Chondrocyte (in vitro differentiated cells): ENCODE measurements around the gene MYO1D. TPM values are rescaled to one million over a fixed set of nuclear protein-coding genes. Genes with fewer than 3 reads are reported as not detected.

ENCODE experiments used
- DNase-seq: peaks from one replicate; pipeline ENCODE4 v3.0.0; 2021; ENCODE audit warnings: mixed read lengths, low spot score
- H3K27ac Mint-ChIP-seq: one replicate; pipeline ENCODE4 v1.8.0; 2021; ENCODE audit warnings: mild to moderate bottlenecking, moderate library complexity, mixed read lengths; ENCODE audit not compliant: unreplicated experiment
- H3K27me3 Mint-ChIP-seq: 2 replicates; pipeline ENCODE4 v1.8.0; 2021; ENCODE audit warnings: low read depth, mixed read lengths
- H3K36me3 Mint-ChIP-seq: 2 replicates; pipeline ENCODE4 v1.8.0; 2021; ENCODE audit warnings: low read depth, mixed read lengths
- H3K4me1 Mint-ChIP-seq: 2 replicates; pipeline ENCODE4 v1.8.0; 2021; ENCODE audit warnings: low read depth, mild to moderate bottlenecking, mixed read lengths
- H3K4me3 Mint-ChIP-seq: one replicate; pipeline ENCODE4 v1.8.0; 2021; ENCODE audit warnings: mild to moderate bottlenecking, moderate library complexity, mixed read lengths; ENCODE audit not compliant: unreplicated experiment
- H3K9me3 Mint-ChIP-seq: 2 replicates; pipeline ENCODE4 v1.8.0; 2021; ENCODE audit warnings: low read depth, mixed read lengths
- total RNA-seq: library from RNA; stranded (reverse); gene quantifications from 3 replicates; pipeline ENCODE4 v1.2.1, GENCODE V29; 2021
- TF ChIP-seq, protein P1 (sequence below): fragments of 200-600 bp; sonication (generic); IDR thresholded peaks from 2 replicates; pipeline ENCODE4 v1.5.0; 2021; ENCODE audit warnings: antibody characterized with exemption, mild to moderate bottlenecking, moderate library complexity

Gene MYO1D
- total RNA-seq, 1 donor from 2014 or later, result 107 TPM

DNA sequence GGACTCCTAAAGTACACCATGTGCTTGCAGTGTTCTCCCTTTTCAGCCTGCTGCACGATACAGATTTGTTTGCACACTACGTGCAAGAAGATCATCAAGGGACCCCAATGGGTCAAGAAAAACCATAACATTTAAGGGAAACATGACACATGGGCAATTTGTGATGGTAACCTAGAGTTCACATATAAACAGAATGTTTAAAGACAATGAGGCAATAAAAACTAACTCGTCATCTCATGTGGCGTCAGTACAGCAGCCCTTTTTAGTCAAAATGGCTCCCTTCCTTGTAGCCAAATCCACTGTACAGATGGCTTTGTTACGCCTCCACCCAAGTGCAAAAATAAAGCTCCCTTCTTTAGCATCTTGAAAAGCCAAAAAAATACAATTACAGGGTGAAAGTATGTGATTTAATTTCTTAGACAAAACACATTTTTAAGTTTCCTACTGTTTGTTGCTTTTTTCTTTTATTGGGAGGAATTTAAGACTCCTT is 216.4 kb downstream of the MYO1D start:
- DNase-seq, result no peak
- peaks cover 6% of the 10 kb centered on the region for H3K36me3 Mint-ChIP-seq
- H3K4me1 Mint-ChIP-seq, result peaks cover 18% of the 10 kb centered on the region
- TF ChIP-seq, protein P1, sequence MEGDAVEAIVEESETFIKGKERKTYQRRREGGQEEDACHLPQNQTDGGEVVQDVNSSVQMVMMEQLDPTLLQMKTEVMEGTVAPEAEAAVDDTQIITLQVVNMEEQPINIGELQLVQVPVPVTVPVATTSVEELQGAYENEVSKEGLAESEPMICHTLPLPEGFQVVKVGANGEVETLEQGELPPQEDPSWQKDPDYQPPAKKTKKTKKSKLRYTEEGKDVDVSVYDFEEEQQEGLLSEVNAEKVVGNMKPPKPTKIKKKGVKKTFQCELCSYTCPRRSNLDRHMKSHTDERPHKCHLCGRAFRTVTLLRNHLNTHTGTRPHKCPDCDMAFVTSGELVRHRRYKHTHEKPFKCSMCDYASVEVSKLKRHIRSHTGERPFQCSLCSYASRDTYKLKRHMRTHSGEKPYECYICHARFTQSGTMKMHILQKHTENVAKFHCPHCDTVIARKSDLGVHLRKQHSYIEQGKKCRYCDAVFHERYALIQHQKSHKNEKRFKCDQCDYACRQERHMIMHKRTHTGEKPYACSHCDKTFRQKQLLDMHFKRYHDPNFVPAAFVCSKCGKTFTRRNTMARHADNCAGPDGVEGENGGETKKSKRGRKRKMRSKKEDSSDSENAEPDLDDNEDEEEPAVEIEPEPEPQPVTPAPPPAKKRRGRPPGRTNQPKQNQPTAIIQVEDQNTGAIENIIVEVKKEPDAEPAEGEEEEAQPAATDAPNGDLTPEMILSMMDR, result no peak
- no peaks in the 10 kb centered on the region for H3K27me3 Mint-ChIP-seq
- no peak overlapping the region for H3K4me3 Mint-ChIP-seq
- H3K9me3 Mint-ChIP-seq, result no peaks in the 10 kb centered on the region
- no peak overlapping the region for H3K27ac Mint-ChIP-seq

- H3K4me3 Mint-ChIP-seq, result no peak overlapping the region
- TF ChIP-seq, protein P1, result peak; percentile 89
- H3K4me1 Mint-ChIP-seq, result peaks cover 15% of the 10 kb centered on the region
- DNase-seq, result no peak
- no peak overlapping the region for H3K27ac Mint-ChIP-seq
- no peaks in the 10 kb centered on the region for H3K9me3 Mint-ChIP-seq
- H3K27me3 Mint-ChIP-seq, result no peaks in the 10 kb centered on the region
- peaks cover 13% of the 10 kb centered on the region for H3K36me3 Mint-ChIP-seq
Measured at GRCh38 chr17:32659419-32659842, 217.5 kb downstream of the MYO1D start.

DNA sequence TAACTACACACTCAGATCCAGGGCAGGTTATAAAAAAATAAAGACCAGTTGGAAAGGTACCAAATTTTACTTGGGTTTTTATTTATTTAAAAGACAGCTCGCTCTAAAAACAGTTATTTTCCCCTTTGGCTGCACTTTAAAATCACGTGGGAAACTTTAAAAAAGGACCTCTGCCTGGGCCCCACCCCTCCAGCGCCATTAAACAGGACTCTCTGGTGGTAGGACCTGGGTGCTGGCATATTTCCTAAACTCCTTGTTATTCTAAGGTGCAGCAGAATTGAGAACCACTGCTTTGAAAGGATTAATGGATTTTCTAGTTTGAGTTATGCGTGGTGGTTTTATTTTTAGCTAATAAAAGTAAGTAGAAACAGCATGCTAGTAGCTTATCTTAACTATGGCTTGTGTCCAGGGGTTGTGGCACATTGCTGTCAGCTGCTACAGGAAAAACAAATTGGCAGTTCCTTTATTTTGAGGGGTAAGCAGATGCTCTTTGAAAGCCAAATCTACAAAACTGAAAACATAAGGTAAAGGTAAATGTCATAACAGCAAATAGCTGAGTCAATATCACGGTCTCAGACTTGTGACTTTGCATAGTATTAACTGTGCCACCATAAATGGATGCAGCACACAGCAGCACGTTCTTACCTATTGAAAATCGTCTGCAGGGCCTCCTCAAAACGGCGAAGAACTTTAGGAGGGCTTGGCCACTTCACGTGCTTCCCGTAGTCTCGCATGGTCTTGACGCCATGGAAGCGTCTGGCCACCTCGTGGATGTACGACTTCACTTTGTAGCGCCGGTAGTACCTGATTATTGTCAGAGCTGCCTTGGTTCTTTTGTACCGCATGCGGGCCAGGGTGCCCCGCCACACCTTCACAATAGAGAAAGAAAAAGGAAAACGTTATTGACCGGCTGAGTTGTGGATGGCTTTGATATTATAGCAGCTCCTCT is 218.2 kb downstream of the MYO1D start:
- H3K4me3 Mint-ChIP-seq, result no peak overlapping the region
- TF ChIP-seq, protein P1, result no peak
- H3K27me3 Mint-ChIP-seq, result no peaks in the 10 kb centered on the region

GRCh38 chr17:32656886-32657285 is 220.0 kb downstream of the MYO1D start:
- Mint-ChIP-seq H3K9me3 (no peaks in the 10 kb centered on the region), H3K4me3 (no peak overlapping the region), H3K27me3 (no peaks in the 10 kb centered on the region), H3K27ac (no peak overlapping the region), H3K36me3 (peaks cover 20% of the 10 kb centered on the region), H3K4me1 (peaks cover 15% of the 10 kb centered on the region)
- TF ChIP-seq, protein P1, result no peak
- no peak for DNase-seq

More for the DNA sequence above, 218.2 kb downstream of the MYO1D start:
- H3K4me1 Mint-ChIP-seq, result peaks cover 15% of the 10 kb centered on the region
- no peak overlapping the region for H3K27ac Mint-ChIP-seq
- H3K9me3 Mint-ChIP-seq, result no peaks in the 10 kb centered on the region
- DNase-seq, result no peak
- H3K36me3 Mint-ChIP-seq, result peaks cover 14% of the 10 kb centered on the region

DNA sequence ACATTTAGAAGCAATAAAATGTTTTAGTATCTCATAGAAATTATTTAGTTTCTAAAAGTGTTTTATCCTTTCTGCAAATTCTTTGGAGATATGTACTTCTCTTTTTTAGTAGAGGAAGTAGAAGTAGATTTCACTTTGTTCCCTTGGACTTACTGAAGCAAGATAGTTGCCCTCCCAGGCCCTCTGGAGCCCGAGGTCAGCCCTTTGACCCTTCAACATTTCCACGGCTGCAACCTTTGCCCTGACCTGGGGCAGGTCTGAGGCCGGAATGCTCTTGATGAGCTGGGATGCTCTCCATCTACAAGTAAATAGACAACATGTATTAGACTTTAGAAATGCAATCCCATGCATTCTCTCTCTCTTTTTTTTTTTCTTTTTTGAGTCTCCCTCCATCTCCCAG is 222.6 kb downstream of the MYO1D start:
- H3K9me3 Mint-ChIP-seq, result peaks cover 17% of the 10 kb centered on the region
- DNase-seq, result no peak
- peaks cover 7% of the 10 kb centered on the region for H3K4me1 Mint-ChIP-seq
- peaks cover 39% of the 10 kb centered on the region for H3K36me3 Mint-ChIP-seq
- H3K27me3 Mint-ChIP-seq, result no peaks in the 10 kb centered on the region
- H3K4me3 Mint-ChIP-seq, result no peak overlapping the region
- TF ChIP-seq, protein P1, result no peak
- no peak overlapping the region for H3K27ac Mint-ChIP-seq
